Left lung (tissue), 10 donors: Measurements from ENCODE around the gene SIX2. TPM values are rescaled to one million over a fixed set of nuclear protein-coding genes. Genes with fewer than 3 reads are reported as not detected.

Experiments
- ATAC-seq: fragments of 200-7000 bp; cut with Tn5 transposase; one replicate; pipeline ENCODE4 v1.9.1; 2020; ENCODE audit warnings: moderate library complexity
- DNase-seq, 4 donors: peaks; one replicate each; pipeline ENCODE4 v3.0.0-alpha.2; 2013 to 2020
- H3K27ac ChIP-seq, 2 donors: fragments of 200-600 bp; sonication (generic) in 1 of 2; one replicate each; pipeline versions ENCODE4 v1.5.0 to v1.8.0; 2020 to 2021
- H3K27me3 ChIP-seq, 2 donors: fragments of 200-600 bp; sonication (generic) in 1 of 2; one replicate each; pipeline versions ENCODE4 v1.5.0 to v1.8.0; 2020 to 2021
- H3K36me3 ChIP-seq, 2 donors: fragments of 200-600 bp; sonication (generic) in 1 of 2; one replicate each; pipeline versions ENCODE4 v1.5.0 to v1.8.0; 2020 to 2021
- H3K4me1 ChIP-seq, 2 donors: fragments of 200-600 bp; one replicate each; pipeline ENCODE4 v1.8.0; 2021
- H3K4me3 ChIP-seq, 2 donors: fragments of 200-600 bp; sonication (generic) in 1 of 2; one replicate each; pipeline versions ENCODE4 v1.5.0 to v1.8.0; 2020 to 2021; ENCODE audit warnings: mild to moderate bottlenecking in 1 of 2
- H3K9me3 ChIP-seq, 2 donors: fragments of 200-600 bp; sonication (generic) in 1 of 2; one replicate each; pipeline versions ENCODE4 v1.5.0 to v1.8.0; 2020 to 2021
- CTCF ChIP-seq, 2 donors: fragments of 200-600 bp; sonication (generic) in 1 of 2; IDR thresholded peaks; one replicate each; pipeline versions ENCODE4 v1.5.0 to v1.8.0; 2021; ENCODE audit warnings: antibody characterized with exemption in 2 of 2
- intact Hi-C, 2 donors: fragments of 100-400 bp; cut with DNase I; formaldehyde crosslinking; loops; one replicate each; pipeline versions ENCODE4 v1.11.2 to v1.14.2; 2022
- polyA plus RNA-seq, 6 donors: library from polyadenylated mRNA; unstranded; fragments of 120-200 nt; gene quantifications; one replicate each; pipeline ENCODE4 v1.2.1, GENCODE V29; 2013; ENCODE audit not compliant: insufficient read length in 6 of 6
- total RNA-seq, 2 donors: library from RNA; stranded (reverse); fragmentation: NEBNext Ultra II Directional; extraction: Animal tissue kit (Norgen Biotek cat#: 25700); gene quantifications; one replicate each; pipeline ENCODE4 v1.2.1, GENCODE V29; 2021
- donor health status: DM: no; HTN: yes; CAD: no.
- donor health status: DM: no; HTN: no; CAD: no.

The SIX2 gene
- total and polyA plus RNA-seq, 8 donors: 0.20 to 0.45 (median 0.27) TPM

DNA sequence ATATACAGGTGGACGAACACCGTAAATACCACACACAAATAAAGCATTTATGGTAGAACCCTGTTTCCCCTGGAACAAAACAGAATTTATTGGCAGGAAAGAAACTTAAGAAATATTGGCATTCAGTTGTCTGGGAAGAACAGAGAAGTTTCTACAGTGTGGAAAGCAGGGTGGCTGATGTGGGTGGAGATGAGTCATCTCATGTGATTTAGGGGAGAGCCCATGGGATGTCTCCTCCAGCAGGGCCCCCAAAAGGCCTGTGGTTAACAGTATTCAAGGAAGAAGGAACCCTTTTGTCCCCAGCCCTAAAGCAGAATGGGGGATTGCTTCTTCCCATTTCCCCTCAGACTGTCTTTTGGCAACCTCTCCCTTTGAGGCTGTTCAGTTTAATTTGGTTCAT lies 43.6 kb downstream of the SIX2 start:
- Histone ChIP-seq H3K4me3 (no peak overlapping the region), H3K36me3 (no peaks in the 10 kb centered on the region), H3K4me1 (no peaks in the 10 kb centered on the region), H3K27ac (no peak overlapping the region), H3K27me3 (peaks cover 0 to 62% of the 10 kb centered on the region in 2 donors), H3K9me3 (no peaks in the 10 kb centered on the region)
- ATAC-seq (peak; percentile 61), DNase-seq (peak in 1 of 4 donors; percentile 48)
- intact Hi-C loops: no loop called here
- TF ChIP-seq CTCF (IDR thresholded peaks at IDR 0.05): no peak

GRCh38 chr2:44964752-44965236 lies 44.5 kb downstream of the SIX2 start:
- intact Hi-C loops: no loop called here
- Histone ChIP-seq H3K27me3 (peaks cover 0 to 70% of the 10 kb centered on the region in 2 donors), H3K4me1 (no peaks in the 10 kb centered on the region), H3K4me3 (no peak overlapping the region), H3K9me3 (no peaks in the 10 kb centered on the region), H3K27ac (no peak overlapping the region), H3K36me3 (no peaks in the 10 kb centered on the region)
- TF ChIP-seq CTCF (IDR thresholded peaks at IDR 0.05): no peak
- ATAC-seq: no peak
- DNase-seq: no peak

- H3K4me3 ChIP-seq: no peak overlapping the region
- no peak for DNase-seq
- no peak for ATAC-seq
- H3K4me1 ChIP-seq: no peaks in the 10 kb centered on the region
- no peaks in the 10 kb centered on the region for H3K36me3 ChIP-seq
- intact Hi-C loops: no loop called here
- H3K9me3 ChIP-seq: no peaks in the 10 kb centered on the region
- peaks cover 0 to 84% of the 10 kb centered on the region in 2 donors for H3K27me3 ChIP-seq
- TF ChIP-seq CTCF (IDR thresholded peaks at IDR 0.05): no peak
- no peak overlapping the region for H3K27ac ChIP-seq
Observed at GRCh38 chr2:44962176-44962695, 47.0 kb downstream of the SIX2 start.

DNA sequence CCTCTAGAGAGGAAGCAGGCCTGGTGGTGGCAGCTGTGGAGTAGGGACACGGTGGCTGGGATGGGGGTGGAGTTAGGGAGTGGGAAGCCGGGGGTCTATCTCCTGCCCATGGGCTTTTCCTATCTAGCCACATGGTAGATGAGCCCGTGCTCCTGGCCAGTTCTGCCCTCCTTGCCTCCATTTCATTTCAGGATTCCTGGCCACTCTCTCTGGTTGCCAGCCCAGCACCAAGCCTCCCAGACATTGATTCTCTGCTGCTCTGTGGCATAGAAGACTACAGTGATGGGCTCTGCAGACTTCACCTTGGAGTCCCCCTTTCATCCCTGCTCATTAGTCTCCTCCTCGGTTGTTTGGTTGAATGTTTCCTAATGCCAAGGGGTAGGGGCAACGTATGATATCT lies 48.4 kb downstream of the SIX2 start:
- no peak overlapping the region for H3K4me3 ChIP-seq
- H3K4me1 ChIP-seq: peaks cover 0 to under 1% of the 10 kb centered on the region in 2 donors
- ATAC-seq (no peak), DNase-seq (no peak)
- H3K27me3 ChIP-seq: peaks cover 2 to 91% of the 10 kb centered on the region in 2 donors
- no peak overlapping the region for H3K27ac ChIP-seq
- no peak for TF ChIP-seq CTCF (IDR thresholded peaks at IDR 0.05)
- H3K36me3 ChIP-seq: no peaks in the 10 kb centered on the region
- H3K9me3 ChIP-seq: no peaks in the 10 kb centered on the region
- intact Hi-C loops: no loop called here

DNA sequence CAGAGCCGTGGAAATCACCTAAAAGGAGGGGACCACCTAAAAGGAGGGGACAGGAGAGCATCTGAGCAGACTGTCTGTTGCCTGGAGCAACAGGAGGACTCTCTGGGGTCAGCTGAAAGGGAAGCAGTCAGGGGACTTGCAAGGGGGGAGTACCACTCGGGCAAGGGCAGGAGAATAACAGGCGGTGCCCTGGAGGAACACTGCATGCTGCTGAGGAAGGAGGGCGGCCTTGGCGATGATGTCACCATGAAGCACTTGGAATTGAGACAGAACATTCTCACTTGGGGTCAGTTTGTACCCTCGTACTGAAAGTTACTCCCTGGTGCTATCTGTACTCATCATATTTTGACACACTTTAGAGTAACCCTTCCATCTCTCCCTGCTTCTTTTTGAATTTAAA lies 49.4 kb downstream of the SIX2 start:
- Histone ChIP-seq H3K27me3 (peaks cover 11 to 91% of the 10 kb centered on the region in 2 donors), H3K27ac (no peak overlapping the region), H3K4me3 (no peak overlapping the region), H3K4me1 (peaks cover 7 to 11% of the 10 kb centered on the region in 2 donors), H3K9me3 (no peaks in the 10 kb centered on the region), H3K36me3 (no peaks in the 10 kb centered on the region)
- ATAC-seq (no peak), DNase-seq (no peak)
- intact Hi-C loops: loop anchor here in 1 of 2 donors (10.0 kb wide), 2 partner anchors 485 to 565 kb away; no protein-coding TSS in a partner anchor
- no peak for TF ChIP-seq CTCF (IDR thresholded peaks at IDR 0.05)
